Brain microvascular endothelial cell (primary cell): ENCODE measurements around the gene BBS9.

Experiments
- DNase-seq: peaks from one replicate; pipeline ENCODE4 v3.0.0-alpha.2; 2020
- H3K27ac ChIP-seq: fragments of 250-450 bp; sonication (Bioruptor Pico); 2 replicates; pipeline ENCODE4 v1.5.1; 2020; ENCODE audit warnings: mild to moderate bottlenecking, moderate library complexity
- H3K27me3 ChIP-seq: fragments of 250-450 bp; sonication (Bioruptor Pico); replicated peaks from 2 replicates; pipeline ENCODE4 v1.5.1; 2020; ENCODE audit warnings: mild to moderate bottlenecking
- H3K36me3 ChIP-seq: fragments of 250-450 bp; sonication (Bioruptor Pico); replicated peaks from 2 replicates; pipeline ENCODE4 v1.5.1; 2020; ENCODE audit warnings: mild to moderate bottlenecking
- H3K4me3 ChIP-seq: 2 replicates; pipeline ENCODE4 v1.5.1; 2011; ENCODE audit warnings: low read depth, mild to moderate bottlenecking, control low read depth, low read length, moderate library complexity
- in situ Hi-C: cut with HindIII; loops from 2 replicates; pipeline ENCODE4 v1.10.0; 2017; ENCODE audit warnings: low sequenced_read_pairs, low pct_ligation_motif_present
- TF ChIP-seq, protein P1 (sequence below): IDR thresholded peaks from 2 replicates; pipeline ENCODE4 v1.5.1; 2011; ENCODE audit warnings: low read depth, mild to moderate bottlenecking, moderate library complexity, low read length, control low read depth, inconsistent platforms; ENCODE audit errors: missing control alignments

Gene BBS9

DNA sequence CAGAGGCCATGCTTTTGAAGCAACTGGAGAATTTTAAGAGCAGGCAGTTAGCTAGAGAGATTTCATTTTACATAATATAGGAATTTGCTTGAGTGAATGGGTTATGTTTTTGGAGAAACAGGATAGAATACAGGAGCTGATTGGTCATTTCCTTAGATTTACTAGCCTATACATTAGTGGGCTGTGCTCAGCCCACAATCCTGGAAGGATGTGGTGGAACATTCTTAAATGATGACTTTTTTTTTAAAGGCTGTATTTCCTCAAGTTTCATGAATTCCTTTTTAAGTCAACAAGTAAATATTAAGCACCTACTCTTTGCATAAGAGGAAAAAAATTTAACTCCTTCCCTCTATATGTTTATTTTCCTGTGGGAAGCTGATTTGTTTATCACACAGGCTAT, 461.6 kb downstream of the BBS9 start:
- Histone ChIP-seq H3K4me3 (no peak overlapping the region), H3K27ac (peak overlapping the region; percentile 61), H3K36me3 (no peaks in the 10 kb centered on the region), H3K27me3 (no peaks in the 10 kb centered on the region)
- DNase-seq = peak; percentile 33
- TF ChIP-seq, protein P1, sequence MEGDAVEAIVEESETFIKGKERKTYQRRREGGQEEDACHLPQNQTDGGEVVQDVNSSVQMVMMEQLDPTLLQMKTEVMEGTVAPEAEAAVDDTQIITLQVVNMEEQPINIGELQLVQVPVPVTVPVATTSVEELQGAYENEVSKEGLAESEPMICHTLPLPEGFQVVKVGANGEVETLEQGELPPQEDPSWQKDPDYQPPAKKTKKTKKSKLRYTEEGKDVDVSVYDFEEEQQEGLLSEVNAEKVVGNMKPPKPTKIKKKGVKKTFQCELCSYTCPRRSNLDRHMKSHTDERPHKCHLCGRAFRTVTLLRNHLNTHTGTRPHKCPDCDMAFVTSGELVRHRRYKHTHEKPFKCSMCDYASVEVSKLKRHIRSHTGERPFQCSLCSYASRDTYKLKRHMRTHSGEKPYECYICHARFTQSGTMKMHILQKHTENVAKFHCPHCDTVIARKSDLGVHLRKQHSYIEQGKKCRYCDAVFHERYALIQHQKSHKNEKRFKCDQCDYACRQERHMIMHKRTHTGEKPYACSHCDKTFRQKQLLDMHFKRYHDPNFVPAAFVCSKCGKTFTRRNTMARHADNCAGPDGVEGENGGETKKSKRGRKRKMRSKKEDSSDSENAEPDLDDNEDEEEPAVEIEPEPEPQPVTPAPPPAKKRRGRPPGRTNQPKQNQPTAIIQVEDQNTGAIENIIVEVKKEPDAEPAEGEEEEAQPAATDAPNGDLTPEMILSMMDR = no peak
- in situ Hi-C loops = no loop called here

GRCh38 chr7:33591490-33591889, 462.1 kb downstream of the BBS9 start:
- in situ Hi-C loops = no loop called here
- TF ChIP-seq, protein P1 = no peak
- DNase-seq = peak; percentile 53
- H3K4me3 ChIP-seq = no peak overlapping the region
- no peaks in the 10 kb centered on the region for H3K36me3 ChIP-seq
- no peaks in the 10 kb centered on the region for H3K27me3 ChIP-seq
- peak overlapping the region; percentile 61 for H3K27ac ChIP-seq

GRCh38 chr7:33592718-33593117, 463.4 kb downstream of the BBS9 start:
- H3K36me3 ChIP-seq = no peaks in the 10 kb centered on the region
- no peaks in the 10 kb centered on the region for H3K27me3 ChIP-seq
- no peak overlapping the region for H3K27ac ChIP-seq
- DNase-seq = no peak
- no peak overlapping the region for H3K4me3 ChIP-seq
- in situ Hi-C loops = no loop called here
- TF ChIP-seq, protein P1 = no peak

GRCh38 chr7:33593611-33594010, 464.2 kb downstream of the BBS9 start:
- in situ Hi-C loops = no loop called here
- no peak overlapping the region for H3K4me3 ChIP-seq
- TF ChIP-seq, protein P1 = no peak
- DNase-seq = no peak
- no peak overlapping the region for H3K27ac ChIP-seq
- no peaks in the 10 kb centered on the region for H3K27me3 ChIP-seq
- H3K36me3 ChIP-seq = no peaks in the 10 kb centered on the region

DNA sequence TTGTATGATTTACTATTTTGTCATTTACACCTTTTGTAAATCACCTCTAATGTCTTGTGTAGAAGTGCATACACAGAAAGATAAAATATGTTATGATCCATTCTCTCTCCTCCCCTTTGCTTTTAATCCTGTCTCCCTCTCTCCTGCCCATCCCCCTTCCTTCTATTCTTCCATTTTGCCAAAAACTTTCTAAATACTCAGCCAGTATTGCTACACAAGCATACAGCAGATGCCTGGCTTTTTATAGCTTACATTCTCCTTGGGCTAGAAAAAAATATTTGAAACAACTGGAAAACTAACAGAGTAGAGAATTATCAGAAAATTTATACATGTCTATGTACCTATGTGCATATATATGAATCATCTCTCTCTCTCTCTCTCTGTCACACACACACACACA, 467.3 kb downstream of the BBS9 start:
- TF ChIP-seq, protein P1 = no peak
- Histone ChIP-seq H3K4me3 (no peak overlapping the region), H3K27me3 (no peaks in the 10 kb centered on the region), H3K36me3 (no peaks in the 10 kb centered on the region), H3K27ac (no peak overlapping the region)
- in situ Hi-C loops = no loop called here
- no peak for DNase-seq

GRCh38 chr7:33597181-33597580, 467.8 kb downstream of the BBS9 start:
- H3K4me3 ChIP-seq = no peak overlapping the region
- no peaks in the 10 kb centered on the region for H3K36me3 ChIP-seq
- in situ Hi-C loops = no loop called here
- DNase-seq = no peak
- H3K27ac ChIP-seq = no peak overlapping the region
- TF ChIP-seq, protein P1 = no peak
- no peaks in the 10 kb centered on the region for H3K27me3 ChIP-seq
